HG02870 (cell line): Measurements from ENCODE around the gene DMXL1.
A peak's percentile ranks its signal among the peaks of the same experiment; 100 is the strongest.
"Not testable (repeated sequence)": the region's sequence is repeated elsewhere in the genome, so short reads cannot be mapped to it uniquely, and the experiment has no call there.

Source experiments
- ATAC-seq: cut with Tn5 transposase; IDR thresholded peaks from one replicate; pipeline ENCODE4 v1.9.1; 2021; ENCODE audit warnings: mild to moderate bottlenecking, moderate library complexity; ENCODE audit not compliant: unreplicated experiment

DMXL1 gene

DNA sequence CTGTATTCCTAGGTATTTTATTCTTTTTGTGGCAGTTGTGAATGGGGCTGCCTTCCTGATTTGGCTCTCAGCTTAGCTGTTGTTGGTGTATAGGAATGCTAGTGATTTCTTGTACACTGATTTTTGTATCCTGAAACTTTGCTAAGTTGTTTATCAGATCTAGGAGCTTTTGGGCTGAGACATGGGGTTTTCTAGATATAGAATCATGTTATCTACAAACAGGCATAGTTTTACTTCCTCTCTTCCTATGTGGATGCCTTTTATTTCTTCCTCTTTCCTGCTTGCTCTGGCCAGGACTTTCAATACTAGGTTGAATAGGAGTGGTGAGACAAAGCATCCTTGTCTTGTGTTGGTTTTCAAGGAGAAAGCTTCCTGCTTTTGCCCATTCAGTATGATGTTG is 129.9 kb downstream of the DMXL1 start:
- ATAC-seq = no peak

DNA sequence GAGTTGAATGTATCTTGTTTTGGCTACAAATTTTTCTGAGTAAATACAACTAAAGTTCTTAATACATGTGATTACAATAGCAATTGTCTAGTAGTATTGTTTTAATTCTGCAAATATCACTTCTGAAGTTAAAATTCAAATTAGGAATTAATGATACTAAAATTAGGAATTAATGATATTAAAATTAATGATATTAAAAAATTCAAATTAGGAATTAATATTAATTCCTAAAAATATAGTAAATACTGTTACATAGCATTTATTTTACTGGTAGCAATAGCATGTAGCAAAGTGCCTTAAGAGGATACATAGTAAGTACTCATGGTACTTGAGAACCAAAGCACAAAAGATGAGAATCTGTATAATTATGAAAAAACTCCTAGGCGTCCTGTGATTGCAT is 136.2 kb downstream of the DMXL1 start:
- no peak for ATAC-seq

DNA sequence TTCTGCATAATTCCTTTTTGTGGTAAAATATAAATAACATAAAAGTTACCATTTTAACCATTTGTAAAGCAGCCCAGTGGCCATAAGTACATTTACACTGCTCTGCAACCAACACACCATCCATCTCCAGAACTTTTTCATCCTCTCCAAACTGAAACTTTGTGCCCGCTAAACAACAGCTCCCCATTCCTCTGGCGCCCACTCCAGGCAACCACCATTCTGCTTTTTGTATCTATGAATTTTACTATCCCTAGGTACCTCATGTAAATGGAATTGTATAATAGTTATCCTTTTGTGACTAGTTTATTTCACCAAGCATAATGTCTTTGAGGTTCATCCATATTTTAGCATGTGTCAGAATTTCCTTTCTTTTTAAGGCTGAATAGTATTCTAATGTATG is 141.1 kb downstream of the DMXL1 start:
- no peak for ATAC-seq

DNA sequence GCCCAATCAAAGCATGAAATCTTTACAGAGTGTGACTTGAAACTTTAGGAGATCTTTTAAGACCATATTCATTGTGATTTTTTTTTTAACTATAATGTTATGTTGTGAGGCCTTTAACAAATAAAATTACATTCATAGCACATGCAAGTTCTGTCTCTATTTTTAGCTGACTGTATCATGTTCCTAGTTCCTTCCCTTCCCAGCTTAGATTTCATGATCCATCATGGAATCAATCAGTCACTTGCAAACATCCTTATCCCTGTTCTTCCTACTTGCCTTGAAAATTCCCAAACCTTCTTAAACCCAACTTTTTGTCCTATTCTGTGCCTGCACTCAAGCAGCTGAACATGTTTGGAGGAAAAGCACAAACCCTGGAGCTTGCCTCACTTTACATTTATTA is 141.8 kb downstream of the DMXL1 start:
- no peak for ATAC-seq

DNA sequence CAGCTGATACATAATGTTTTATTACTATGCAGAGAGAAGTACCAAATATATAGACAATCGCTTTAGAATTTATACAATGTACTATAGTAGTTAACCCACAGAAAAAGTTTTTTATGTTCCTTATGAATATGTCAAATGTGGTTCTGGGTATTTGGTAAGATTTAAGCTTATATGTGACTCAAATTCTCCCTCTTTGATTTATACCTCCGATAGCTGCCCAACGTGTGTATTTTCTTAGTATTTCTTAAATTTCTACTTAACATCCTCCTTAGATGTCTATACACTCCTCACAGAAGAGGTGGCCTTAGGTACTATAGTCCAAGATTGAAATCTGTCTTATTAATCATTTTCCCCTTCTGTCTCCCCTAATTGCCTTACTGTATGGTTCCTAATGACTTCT is 146.3 kb downstream of the DMXL1 start:
- no peak for ATAC-seq

DNA sequence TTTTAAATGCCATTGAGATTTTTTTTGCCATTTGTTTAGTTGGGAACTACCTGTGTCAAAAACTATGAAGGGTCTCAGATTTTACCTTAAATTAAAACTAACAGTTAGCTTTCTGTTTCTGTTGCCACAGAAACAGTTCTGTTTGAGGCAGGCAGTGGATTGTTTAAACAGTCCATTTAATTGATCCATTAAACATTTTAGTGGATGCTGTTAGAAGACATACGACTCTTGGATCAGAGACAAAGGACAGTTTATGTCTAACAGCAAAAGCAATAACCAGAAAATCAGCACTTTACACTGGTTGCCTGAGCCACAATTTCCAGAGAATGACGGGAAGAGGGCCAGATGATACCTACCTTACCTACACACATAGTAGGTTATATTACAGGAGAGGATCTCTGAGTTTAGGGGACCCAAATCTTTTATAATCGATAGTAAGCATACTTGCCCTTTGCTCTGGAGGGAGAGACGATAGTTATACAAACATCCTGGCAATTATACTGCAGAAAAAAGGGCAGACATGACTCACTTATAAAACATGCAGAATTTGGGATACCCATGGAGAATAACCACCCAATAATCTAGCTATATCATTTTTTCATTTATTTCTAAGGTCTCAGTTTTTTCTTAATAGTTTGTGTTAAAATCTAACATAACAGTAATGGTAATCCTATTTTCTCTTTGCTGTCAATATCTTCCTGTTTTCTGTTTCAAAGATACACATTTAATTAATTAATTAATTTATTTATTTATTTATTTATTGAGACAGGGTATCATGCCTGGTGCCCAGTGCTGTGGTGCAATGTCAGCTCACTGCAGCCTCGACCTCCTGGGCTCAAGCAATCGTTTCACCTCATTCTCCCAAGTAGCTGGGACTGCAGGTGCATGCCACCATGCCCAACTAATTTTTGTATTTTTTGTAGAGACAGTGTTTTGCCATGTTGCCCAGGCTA is 148.2 kb downstream of the DMXL1 start:
- no peak for ATAC-seq

DNA sequence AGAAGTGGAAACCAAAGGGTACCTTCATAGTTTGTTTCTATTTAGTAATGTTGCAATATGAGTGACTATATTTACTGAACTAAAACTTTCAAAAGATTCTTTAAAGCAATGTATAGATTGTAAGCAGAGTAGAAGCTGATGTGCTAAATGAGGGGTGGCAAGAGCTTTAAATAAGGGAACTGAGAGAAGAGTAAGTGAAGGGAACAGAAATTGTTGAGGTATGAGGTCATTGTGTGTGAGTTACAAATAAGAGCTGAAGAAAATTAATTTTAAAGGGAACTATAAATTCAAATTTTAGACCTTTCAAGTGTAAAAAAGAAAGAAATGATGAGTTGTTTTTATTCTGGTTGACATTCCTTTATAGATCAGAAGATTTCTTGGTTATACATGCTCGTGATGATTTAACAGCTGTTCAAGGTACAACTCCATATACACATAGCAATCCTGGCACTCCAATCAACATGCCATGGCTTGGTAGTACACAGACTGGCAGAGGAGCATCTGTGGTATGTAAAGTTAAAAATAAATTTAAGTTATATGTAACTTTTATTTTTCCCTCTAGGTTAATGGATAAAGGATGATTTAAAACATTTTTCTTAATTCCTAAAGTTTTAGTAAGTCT is 149.8 kb downstream of the DMXL1 start:
- ATAC-seq = peak; percentile 94

DNA sequence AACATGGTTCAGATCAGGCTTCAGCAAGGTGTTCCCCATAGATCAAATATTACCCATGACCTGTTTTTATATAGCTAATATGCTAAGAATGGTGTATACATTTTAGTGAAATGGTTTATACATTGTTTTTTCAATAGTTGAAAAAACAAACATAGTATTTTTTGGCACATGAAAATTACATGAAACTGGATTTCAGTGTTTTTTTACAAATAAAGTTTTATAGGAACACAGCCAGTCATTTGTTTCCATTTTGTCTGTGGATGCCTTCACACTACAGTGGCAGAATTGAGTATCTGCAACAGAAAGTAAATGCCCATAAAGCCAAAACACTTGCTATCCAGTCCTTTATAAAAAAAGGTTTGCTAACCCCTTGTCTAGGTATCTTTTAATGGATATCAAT is 150.4 kb downstream of the DMXL1 start:
- no peak for ATAC-seq

DNA sequence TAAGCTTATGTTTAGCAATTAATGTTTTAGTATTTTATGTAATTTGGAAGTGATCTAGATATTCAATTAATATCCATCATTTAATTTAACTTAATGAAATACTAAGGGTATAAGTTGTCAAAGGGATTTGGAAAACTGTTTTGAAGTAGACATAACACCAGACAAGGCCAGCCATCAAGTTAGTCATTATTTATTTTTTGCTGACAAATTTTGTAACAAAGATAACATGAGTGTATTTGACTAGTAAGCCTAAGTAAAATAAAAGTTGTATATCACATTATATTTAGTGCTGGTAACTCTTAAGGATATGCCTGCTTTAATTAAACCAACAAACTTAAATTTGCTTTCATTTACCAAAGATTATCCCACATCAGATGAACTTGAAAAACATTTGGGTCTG is 159.1 kb downstream of the DMXL1 start:
- no peak for ATAC-seq

DNA sequence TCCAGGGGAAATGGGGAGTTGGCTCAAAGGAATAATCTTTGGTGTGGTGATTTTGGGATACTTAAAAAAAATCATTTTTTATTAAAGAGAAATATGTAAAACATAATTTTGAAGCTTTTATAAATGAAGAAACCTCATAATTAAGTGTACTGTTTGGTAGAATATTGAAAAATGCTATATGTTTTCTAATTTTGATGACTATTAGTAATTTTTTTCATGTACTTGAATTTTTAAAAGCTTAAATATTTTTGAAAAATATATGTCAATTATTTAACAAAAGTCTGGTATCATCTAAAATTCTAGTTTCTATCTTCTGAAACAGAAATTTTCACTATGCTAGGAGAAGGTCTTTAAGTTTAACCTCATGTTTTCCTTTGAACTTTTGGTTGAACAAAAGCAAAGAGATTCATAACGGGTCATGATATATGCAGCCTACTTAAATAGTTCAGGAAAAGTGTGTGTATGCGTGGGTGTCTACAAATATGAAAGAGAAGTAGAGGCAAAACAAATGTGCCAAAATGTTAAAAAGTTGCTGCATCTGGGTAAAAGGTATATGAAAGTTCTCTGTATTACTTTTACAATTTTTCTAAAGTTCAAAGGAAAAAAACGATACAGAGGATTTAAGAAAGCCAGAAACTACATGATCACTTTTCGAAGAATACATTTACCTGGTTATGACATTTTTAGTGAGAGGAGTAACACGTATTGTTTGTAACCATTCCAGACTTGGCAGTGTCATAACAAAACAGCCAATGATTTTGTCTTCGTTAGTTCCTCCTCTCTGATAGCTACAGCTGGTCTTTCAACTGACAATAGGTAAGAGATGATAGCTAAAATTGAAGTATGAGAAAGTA is 167.6 kb downstream of the DMXL1 start:
- ATAC-seq = no peak

DNA sequence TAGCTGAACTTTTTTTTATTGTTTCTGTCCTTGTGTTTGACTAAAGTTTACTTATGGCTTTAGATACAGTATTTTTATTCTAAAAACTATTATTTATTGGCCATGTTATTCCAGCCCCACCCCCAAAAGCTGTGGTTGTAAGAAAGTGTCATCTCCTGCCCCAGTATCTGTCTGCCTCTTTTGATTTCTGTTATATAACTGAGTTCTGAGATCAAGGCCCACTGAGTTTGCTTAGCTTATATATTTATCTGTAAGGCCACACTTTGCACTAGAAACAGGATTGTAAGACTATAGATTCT is 168.2 kb downstream of the DMXL1 start:
- ATAC-seq = no peak

DNA sequence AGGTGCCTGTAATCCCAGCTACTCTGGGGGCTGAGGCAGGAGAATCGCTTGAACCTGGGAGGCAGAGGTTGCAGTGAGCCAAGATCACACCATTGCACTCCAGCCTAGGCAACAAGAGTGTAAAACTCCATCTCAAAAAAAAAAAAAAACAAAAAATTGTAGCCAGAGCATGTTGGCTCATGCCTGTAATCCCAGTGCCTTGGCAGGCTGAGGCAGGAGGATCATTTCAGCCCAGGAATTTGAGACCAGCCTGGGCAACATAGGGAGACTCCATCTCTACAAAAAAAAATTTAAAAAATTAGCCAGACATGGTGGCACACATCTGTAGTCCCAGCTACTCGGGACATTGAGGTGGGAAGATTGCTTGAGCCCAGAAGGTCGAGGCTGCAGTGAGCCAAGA is 168.9 kb downstream of the DMXL1 start:
- ATAC-seq = not testable (repeated sequence)

DNA sequence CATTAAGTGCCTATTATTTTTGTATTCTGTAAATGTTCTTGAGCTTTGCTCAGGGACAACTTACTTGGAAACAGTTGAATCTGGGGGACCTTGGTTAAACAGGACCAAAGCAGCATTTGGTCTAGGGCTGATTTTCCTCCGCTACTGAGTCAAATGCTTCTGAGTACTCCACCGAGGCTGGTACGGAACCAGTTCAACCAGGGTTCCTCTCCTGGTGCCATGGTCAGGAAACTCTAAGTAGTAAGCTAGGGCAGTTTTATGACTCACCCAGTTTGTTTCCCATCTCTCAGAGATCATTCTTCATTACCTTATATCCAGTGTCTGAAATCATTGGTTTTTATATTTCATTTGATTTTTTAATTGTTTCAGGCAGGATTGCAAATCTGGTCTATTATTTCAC is 173.0 kb downstream of the DMXL1 start:
- ATAC-seq = no peak

DNA sequence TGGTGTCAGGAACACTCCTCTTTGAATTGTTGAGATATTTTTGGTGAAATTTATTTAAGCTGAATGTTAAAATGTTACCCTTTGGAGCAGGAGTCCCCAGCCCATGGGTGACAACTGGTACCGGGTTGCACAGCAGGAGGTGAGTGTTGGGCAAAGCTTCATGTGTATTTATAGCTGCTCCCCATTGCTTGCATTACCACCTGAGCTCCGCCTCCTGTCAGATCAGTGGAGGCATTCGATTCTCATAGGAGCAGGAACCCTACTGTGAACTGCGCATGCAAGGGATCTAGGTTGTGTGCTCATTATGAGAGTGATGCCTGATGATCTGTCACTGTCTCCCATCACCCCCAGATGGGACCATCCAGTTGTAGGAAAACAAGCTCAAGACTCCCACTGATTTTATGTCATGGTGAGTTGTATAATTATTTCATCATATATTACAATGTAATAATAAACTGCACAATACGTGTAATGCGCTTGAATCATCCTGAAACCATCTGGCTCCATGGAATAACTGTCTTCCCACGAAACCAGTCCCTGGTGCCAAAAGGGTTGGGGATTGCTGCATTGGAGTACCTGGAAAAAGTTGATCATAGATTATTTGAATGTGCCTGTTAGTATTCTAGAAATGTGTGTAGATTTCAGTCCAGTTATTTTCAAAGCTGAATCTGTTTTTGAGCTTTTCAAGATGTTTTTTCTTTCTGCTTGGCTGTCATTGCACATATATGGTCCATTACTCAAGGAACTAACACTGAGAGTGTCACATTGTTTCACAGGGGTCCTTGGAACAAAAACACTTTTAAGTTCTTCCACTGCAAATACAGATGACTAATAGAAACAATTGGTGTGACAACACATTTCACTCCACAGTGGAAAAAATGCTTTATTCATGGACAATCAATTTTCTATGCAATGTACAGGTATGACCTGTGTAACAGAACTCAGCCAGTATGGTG is 180.3 kb downstream of the DMXL1 start:
- ATAC-seq = no peak

DNA sequence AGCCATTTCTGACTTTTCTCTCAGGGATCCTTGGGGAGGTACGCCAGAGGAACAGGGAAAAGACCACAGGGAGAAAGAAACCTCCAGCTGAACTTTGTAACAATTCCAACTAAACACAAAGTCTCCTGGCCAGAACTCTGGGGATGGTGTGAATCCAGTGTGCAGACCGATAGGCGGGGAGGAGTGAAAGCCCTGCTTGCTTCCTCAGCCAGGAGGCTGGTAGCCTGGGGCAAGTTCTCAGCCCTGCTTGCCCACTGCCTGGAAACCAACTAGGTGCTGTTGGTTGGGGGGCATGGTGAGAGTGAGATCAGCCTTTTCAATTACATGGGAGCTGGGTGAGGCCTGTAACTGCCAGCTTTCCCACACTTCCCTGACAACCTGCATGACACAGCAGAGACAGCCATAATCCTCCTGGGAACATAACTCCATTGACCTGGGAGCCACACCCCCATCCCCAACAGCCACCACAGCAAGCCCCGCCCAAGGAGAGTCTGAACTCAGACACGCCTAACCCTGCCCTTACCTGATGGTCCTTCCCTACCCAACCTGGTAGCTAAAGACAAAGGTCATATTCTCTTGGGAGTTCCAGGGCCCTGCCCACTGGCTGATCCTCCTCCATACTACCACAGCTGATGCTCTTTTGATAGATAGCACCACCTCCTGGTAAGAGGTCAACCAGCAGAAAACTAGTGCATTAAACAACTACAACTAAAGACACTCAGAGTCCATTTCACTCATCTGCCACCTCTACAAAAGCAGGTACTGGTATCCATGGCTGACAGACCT is 184.9 kb downstream of the DMXL1 start:
- ATAC-seq = no peak

DNA sequence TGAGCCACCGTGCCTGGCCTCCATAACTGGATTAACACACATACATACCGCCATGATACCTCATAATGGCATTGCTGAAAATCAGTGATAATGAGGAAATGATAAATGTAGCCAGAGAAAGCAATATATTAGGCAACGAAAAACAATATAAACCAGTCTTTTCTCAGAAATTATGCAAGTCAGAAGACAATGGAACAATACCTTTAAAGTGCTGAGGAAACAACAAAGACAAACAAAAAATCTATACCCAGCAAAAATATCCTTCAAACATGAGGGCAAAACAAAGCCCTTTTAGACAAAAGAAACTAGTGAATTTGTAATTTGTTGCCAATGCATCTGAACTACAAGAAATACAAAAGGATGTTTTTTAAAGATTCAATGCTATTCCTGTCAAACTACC is 186.7 kb downstream of the DMXL1 start:
- no peak for ATAC-seq

DNA sequence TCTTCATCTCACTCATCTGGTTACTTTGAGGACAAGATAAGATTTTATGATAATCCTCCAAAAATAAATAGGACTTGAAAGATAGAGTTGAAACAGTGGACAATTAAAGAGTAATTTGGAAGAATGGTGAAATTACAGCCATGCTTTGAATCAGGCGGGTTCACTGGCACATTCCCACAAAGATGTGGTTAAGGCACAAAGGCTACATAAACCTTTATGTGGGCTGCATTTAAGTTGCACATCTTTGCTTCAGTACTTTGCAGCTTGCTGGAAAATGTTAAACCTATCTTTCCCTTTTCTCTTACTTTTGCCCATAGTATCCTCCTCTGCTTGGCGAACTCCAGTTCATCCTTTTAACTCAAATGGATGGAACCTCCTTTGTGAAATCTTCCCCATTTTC is 192.8 kb downstream of the DMXL1 start:
- no peak for ATAC-seq

DNA sequence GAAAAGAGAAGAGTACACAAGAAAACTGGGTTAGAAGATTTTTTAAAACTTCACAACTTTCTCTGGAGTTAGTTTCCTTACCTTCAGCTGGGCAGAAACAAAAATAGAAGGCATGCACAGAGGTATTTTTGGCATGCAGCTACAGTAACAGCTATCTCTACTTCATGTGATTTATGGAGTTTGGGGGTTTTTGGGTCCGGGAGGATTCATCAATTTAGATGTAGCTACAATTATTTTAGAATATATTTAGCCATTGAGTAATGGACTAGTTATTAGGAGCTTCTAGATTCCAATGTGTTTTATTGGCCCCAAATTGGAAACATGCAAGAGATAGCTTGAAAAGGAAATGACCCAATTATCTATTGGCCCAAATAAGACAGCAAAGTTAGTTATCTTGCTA is 193.3 kb downstream of the DMXL1 start:
- ATAC-seq = no peak

DNA sequence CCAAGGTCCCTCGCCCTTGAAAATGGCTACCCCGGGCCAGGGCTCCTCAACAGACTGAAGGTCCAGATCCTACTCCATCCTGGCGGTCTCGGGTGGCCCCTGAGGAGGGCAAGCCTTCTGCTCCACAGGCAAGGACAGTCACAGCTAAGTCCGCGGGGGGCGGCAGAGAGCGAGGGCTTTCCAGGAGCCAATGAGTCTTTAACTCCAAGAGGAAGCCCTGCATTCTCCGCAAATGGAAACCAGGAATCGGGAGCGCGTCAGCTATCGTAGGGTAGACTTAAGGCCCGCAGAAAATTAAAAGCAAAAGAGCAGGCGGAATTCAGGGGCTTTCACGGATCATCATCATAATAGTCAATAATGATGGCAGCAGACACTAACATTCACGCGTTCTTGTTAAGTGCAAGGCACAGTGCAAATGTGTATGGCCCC is 197.1 kb downstream of the DMXL1 start:
- ATAC-seq = peak; percentile 58
